HEK293T (cell line): Measurements from ENCODE around the gene TRAPPC13.
A peak's percentile ranks its signal among the peaks of the same experiment; 100 is the strongest.
"Not testable (repeated sequence)": the region's sequence is repeated elsewhere in the genome, so short reads cannot be mapped to it uniquely, and the experiment has no call there.

Experiments
- CTCF ChIA-PET: fragments of 350-600 bp; formaldehyde crosslinking; extraction: SDS; loops from one replicate; lab custom pipeline; 2021; ENCODE audit warnings: antibody characterized with exemption, inconsistent platforms; lab: Yijun Ruan, JAX
- POLR2A ChIA-PET: fragments of 350-600 bp; formaldehyde crosslinking; extraction: SDS; loops from one replicate; lab custom pipeline; 2020; ENCODE audit warnings: antibody characterized with exemption, inconsistent platforms; lab: Yijun Ruan, JAX
- DNase-seq: peaks from one replicate; pipeline ENCODE4 v3.0.0; 2012; ENCODE audit warnings: mixed read lengths; ENCODE audit errors: extremely low spot score
- ARNT ChIP-seq: fragments of 450-650 bp; IDR thresholded peaks from 2 replicates; pipeline ENCODE4 v1.6.1; 2017; ENCODE audit warnings: mild to moderate bottlenecking
- BHLHE40 ChIP-seq: fragments of 450-650 bp; IDR thresholded peaks from 2 replicates; pipeline ENCODE4 v1.6.1; 2016; ENCODE audit warnings: mild to moderate bottlenecking, moderate library complexity, borderline replicate concordance
- CTBP1 ChIP-seq: fragments of 450-650 bp; IDR thresholded peaks from 2 replicates; pipeline ENCODE4 v1.6.1; 2016; ENCODE audit warnings: borderline replicate concordance
- ELF4 ChIP-seq: fragments of 450-650 bp; IDR thresholded peaks from 2 replicates; pipeline ENCODE4 v1.6.1; 2017; ENCODE audit warnings: antibody characterized with exemption
- FOXA1 ChIP-seq: fragments of 450-650 bp; IDR thresholded peaks from 2 replicates; pipeline ENCODE4 v1.6.1; 2016; ENCODE audit warnings: mild to moderate bottlenecking
- FOXK2 ChIP-seq: fragments of 450-650 bp; IDR thresholded peaks from 2 replicates; pipeline ENCODE4 v1.6.1; 2016; ENCODE audit warnings: mild to moderate bottlenecking
- FOXM1 ChIP-seq: fragments of 450-650 bp; IDR thresholded peaks from 2 replicates; pipeline ENCODE4 v1.6.1; 2017; ENCODE audit warnings: mild to moderate bottlenecking, borderline replicate concordance
- HDGF ChIP-seq: fragments of 450-650 bp; IDR thresholded peaks from 2 replicates; pipeline ENCODE4 v1.6.1; 2017; ENCODE audit warnings: antibody characterized with exemption, borderline replicate concordance
- L3MBTL2 ChIP-seq: fragments of 450-650 bp; conservative IDR thresholded peaks from 2 replicates; pipeline ENCODE4 v1.6.1; 2016; ENCODE audit warnings: mild to moderate bottlenecking
- LEF1 ChIP-seq: fragments of 450-650 bp; IDR thresholded peaks from 2 replicates; pipeline ENCODE4 v1.6.1; 2017; ENCODE audit warnings: mild to moderate bottlenecking, borderline replicate concordance
- NFRKB ChIP-seq: fragments of 450-650 bp; IDR thresholded peaks from 2 replicates; pipeline ENCODE4 v1.6.1; 2016; ENCODE audit warnings: mild to moderate bottlenecking, moderate library complexity
- PKNOX1 ChIP-seq: fragments of 450-650 bp; IDR thresholded peaks from 2 replicates; pipeline ENCODE4 v1.6.1; 2016
- SP1 ChIP-seq: fragments of 450-650 bp; IDR thresholded peaks from 2 replicates; pipeline ENCODE4 v1.6.1; 2017
- SUZ12 ChIP-seq: fragments of 450-650 bp; IDR thresholded peaks from 2 replicates; pipeline ENCODE4 v1.6.1; 2016; ENCODE audit warnings: mild to moderate bottlenecking
- TARDBP ChIP-seq: fragments of 450-650 bp; IDR thresholded peaks from 2 replicates; pipeline ENCODE4 v1.6.1; 2016
- ZNF384 ChIP-seq: fragments of 450-650 bp; IDR thresholded peaks from 2 replicates; pipeline ENCODE4 v1.6.1; 2016

The TRAPPC13 gene

GRCh38 chr5:65620021-65620420 is 4.8 kb upstream of the TRAPPC13 start:
- POLR2A ChIA-PET, result no interaction called here
- TF ChIP-seq BHLHE40, result no peak
- no peak for TF ChIP-seq ARNT
- TF ChIP-seq FOXK2, result no peak
- no peak for TF ChIP-seq NFRKB
- no peak for TF ChIP-seq ZNF384
- TF ChIP-seq PKNOX1, result no peak
- TF ChIP-seq FOXM1, result no peak
- TF ChIP-seq TARDBP, result no peak
- no peak for TF ChIP-seq CTBP1
- TF ChIP-seq L3MBTL2, result no peak
- CTCF ChIA-PET, result no interaction called here
- no peak for DNase-seq

- POLR2A ChIA-PET, result interaction anchor here (1.6 kb wide), 1 partner anchor 10 kb away, joined by 3 read pairs; no protein-coding TSS in a partner anchor
- CTCF ChIA-PET, DNase-seq: not testable (repeated sequence)
These were observed 2.9 kb upstream of the TRAPPC13 start for GRCh38 chr5:65621961-65622360.

- no peak for DNase-seq
- ChIA-PET POLR2A (interaction anchor here (0.6 to 1.6 kb wide), 7 partner anchors 12 to 61 kb away, joined by 3 to 6 read pairs (median 3); partner anchors contain the start of genes CENPK and PPWD1), CTCF (interaction anchor here (0.7 kb wide), 1 partner anchor 791 kb away, joined by 3 read pairs; no protein-coding TSS in a partner anchor)
- TF ChIP-seq PKNOX1 (no peak), BHLHE40 (no peak), CTBP1 (no peak), ARNT (no peak), FOXK2 (no peak), SUZ12 (no peak), ZNF384 (no peak), LEF1 (no peak)
These were observed 1.3 kb upstream of the TRAPPC13 start for GRCh38 chr5:65623482-65623881.

- POLR2A ChIA-PET, result interaction anchor here (0.6 to 1.6 kb wide), 7 partner anchors 13 to 61 kb away, joined by 3 to 6 read pairs (median 3); partner anchors contain the start of genes CENPK and PPWD1
These were observed 729 bp upstream of the TRAPPC13 start, which contains the start of gene TRIM23 for GRCh38 chr5:65624025-65624570. TSS of gene TRIM23 (minus strand) at chr5:65624333. CDS start at chr5:65624274, 59 bp downstream.

GRCh38 chr5:65625743-65626142 is 916 bp downstream of the TRAPPC13 start:
- ChIA-PET POLR2A (interaction anchor here (1.0 to 1.3 kb wide), 2 partner anchors 63 to 95 kb away, joined by 4 read pairs; partner anchors contain the start of genes CENPK and PPWD1), CTCF (no interaction called here)
- no peak for TF ChIP-seq NFRKB
- no peak for TF ChIP-seq CTBP1
- no peak for TF ChIP-seq SUZ12
- no peak for TF ChIP-seq HDGF
- no peak for TF ChIP-seq ARNT
- DNase-seq, result no peak

More at GRCh38 chr5:65624025-65624570, 729 bp upstream of the TRAPPC13 start, which contains the start of gene TRIM23:
- CTCF ChIA-PET, result no interaction called here
- DNase-seq, result peak; percentile 88
- TF ChIP-seq FOXK2, result peak; percentile 80
- TF ChIP-seq CTBP1, result no peak
- peak; percentile 80 for TF ChIP-seq L3MBTL2

DNA sequence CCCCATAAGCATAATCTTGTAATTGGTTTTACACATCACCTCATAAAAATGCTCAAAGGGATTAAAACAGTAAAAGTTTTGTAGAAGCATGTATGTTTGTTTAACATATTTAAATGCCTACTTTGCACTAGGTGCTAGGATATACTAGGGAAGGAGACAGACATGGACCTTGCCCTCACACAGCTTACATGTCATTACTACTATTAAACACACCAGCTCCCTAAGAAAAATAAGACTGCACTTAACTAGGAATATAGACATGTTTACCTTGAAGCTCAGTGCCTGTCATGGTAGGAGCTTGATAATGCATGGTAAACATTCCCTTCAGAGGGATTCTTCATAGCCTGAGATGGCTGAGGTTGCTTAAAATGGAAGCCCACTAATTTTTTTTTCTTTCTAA is 6.2 kb downstream of the TRAPPC13 start:
- ChIA-PET POLR2A (no interaction called here), CTCF (no interaction called here)
- DNase-seq, result no peak
- TF ChIP-seq FOXK2 (no peak), FOXA1 (no peak), L3MBTL2 (no peak), SP1 (no peak), BHLHE40 (no peak), CTBP1 (no peak), LEF1 (no peak), SUZ12 (no peak), ELF4 (no peak), ZNF384 (no peak), HDGF (no peak), PKNOX1 (no peak), FOXM1 (no peak), ARNT (no peak), NFRKB (no peak), TARDBP (no peak)

DNA sequence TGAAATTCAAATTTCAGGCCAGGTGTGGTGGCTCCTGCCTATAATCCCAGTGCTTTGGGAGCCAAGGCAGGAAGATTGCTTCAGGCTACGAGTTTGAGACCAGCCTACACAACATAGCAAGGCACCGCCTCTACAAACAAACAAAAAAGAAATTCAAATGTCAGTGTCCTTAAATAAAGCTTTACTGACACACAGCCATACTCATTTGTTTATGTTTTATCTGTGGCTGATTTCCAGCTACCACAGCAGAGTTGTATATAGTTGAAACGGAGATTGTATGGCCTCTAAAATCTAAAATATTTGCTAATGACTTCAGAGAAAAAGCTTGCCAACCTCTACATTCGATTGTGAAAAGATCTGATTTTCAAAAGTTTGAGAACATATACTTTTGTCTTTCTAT is 15.4 kb downstream of the TRAPPC13 start:
- POLR2A ChIA-PET, result no interaction called here
- no peak for DNase-seq
- TF ChIP-seq LEF1 (no peak), FOXK2 (no peak), ARNT (no peak), BHLHE40 (no peak), TARDBP (no peak), ZNF384 (no peak), FOXM1 (no peak), L3MBTL2 (no peak), ELF4 (no peak), FOXA1 (no peak), PKNOX1 (no peak), SP1 (no peak), SUZ12 (no peak)
- CTCF ChIA-PET, result no interaction called here
